Measurements from ENCODE around the gene SLC49A3. TPM values are rescaled to one million over a fixed set of nuclear protein-coding genes. Genes with fewer than 3 reads are reported as not detected.

SLC49A3 gene
- total RNA-seq, 1 experiment from 2014 or later = 6.9 TPM

DNA sequence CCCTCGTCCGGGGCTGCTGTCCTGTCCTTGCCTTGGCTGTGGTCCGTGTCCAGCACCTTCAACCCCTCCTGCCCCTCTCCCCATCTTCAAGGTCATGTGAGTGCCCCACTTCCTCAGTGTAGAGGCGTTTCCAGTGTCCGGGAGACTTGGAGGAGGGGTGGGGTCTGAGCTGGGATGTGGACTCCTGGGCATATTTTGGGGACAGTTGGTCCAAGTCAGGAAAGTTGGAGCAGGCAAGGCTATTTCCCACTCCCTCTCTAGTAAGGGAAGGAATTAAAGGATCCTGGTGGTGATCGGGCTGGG, 19.6 kb upstream of the SLC49A3 start:
- no peak overlapping the region for H2BK5ac ChIP-seq (ENCODE audit: insufficient read length, low read length)
- H2BK120ac ChIP-seq (ENCODE audit: low read depth, low read length, poor library complexity, severe bottlenecking) = no peak overlapping the region
- no peaks in the 10 kb centered on the region for H3K9me3 ChIP-seq (ENCODE audit: control insufficient read depth, low read depth, low read length)
- H3K79me1 ChIP-seq (ENCODE audit: insufficient read depth, low read depth, low read length, poor library complexity, severe bottlenecking) = peaks cover 17% of the 10 kb centered on the region
- no peaks in the 10 kb centered on the region; the same call in 1 of the 2 replicates for H3K27me3 ChIP-seq (ENCODE audit: insufficient read depth, low read length)
- H2BK20ac ChIP-seq (ENCODE audit: low read depth, low read length, poor library complexity, severe bottlenecking) = no peak overlapping the region
- no peak for DNase-seq
- H3K4me1 Mint-ChIP-seq = peaks cover 3 to 5% of the 10 kb centered on the region in 2 experiments; a peak in 3 of 4 replicates
- peak overlapping the region; percentile 15 to 52; a peak in 2 of 5 replicates for H3K4me3 Mint-ChIP-seq
- no peak overlapping the region for H3K56ac ChIP-seq (ENCODE audit: insufficient read length, low read depth, low read length)
- no peak overlapping the region; the same call in 1 of the 2 replicates for H3K14ac ChIP-seq (ENCODE audit: insufficient read depth, low read length)
- no peak overlapping the region for H3K4ac ChIP-seq (ENCODE audit: low read depth, low read length)
- H2AK5ac ChIP-seq (ENCODE audit: insufficient read length, low read length) = no peak overlapping the region
- H3K27ac ChIP-seq (ENCODE audit: insufficient read length, low read depth, low read length) = no peak overlapping the region
- H3K27me3 Mint-ChIP-seq (ENCODE audit: low read depth) = peaks cover 9% of the 10 kb centered on the region
- no peak overlapping the region for H3K4me2 ChIP-seq (ENCODE audit: insufficient read depth, insufficient read length, low read length)
- H3K23ac ChIP-seq (ENCODE audit: insufficient read length, low read depth, low read length) = no peak overlapping the region
- no peak overlapping the region for H3K18ac ChIP-seq (ENCODE audit: insufficient read length, low read depth, low read length)
- no peak overlapping the region for H4K91ac ChIP-seq (ENCODE audit: insufficient read length, low read depth, low read length)
- peaks cover 0 to 4% of the 10 kb centered on the region in 2 experiments; a peak in 2 of 5 replicates for H3K9me3 Mint-ChIP-seq
- H3K4me1 ChIP-seq (ENCODE audit: insufficient read depth, low read length) = no peaks in the 10 kb centered on the region
- H3K79me2 ChIP-seq (ENCODE audit: insufficient read depth, low read length) = peaks cover 33% of the 10 kb centered on the region; the same call in 1 of the 2 replicates
- H2BK15ac ChIP-seq (ENCODE audit: low read depth, low read length) = no peak overlapping the region
- H3K9ac ChIP-seq (ENCODE audit: extremely low read depth, insufficient read length, low read length) = no peak overlapping the region
- TF ChIP-seq, protein P1, sequence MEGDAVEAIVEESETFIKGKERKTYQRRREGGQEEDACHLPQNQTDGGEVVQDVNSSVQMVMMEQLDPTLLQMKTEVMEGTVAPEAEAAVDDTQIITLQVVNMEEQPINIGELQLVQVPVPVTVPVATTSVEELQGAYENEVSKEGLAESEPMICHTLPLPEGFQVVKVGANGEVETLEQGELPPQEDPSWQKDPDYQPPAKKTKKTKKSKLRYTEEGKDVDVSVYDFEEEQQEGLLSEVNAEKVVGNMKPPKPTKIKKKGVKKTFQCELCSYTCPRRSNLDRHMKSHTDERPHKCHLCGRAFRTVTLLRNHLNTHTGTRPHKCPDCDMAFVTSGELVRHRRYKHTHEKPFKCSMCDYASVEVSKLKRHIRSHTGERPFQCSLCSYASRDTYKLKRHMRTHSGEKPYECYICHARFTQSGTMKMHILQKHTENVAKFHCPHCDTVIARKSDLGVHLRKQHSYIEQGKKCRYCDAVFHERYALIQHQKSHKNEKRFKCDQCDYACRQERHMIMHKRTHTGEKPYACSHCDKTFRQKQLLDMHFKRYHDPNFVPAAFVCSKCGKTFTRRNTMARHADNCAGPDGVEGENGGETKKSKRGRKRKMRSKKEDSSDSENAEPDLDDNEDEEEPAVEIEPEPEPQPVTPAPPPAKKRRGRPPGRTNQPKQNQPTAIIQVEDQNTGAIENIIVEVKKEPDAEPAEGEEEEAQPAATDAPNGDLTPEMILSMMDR (conservative IDR thresholded peaks at IDR 0.05) = no peak
- H4K8ac ChIP-seq (replicated peaks; ENCODE audit: insufficient read length, low read depth, low read length) = no peak overlapping the region
- H4K5ac ChIP-seq (ENCODE audit: insufficient read length, low read depth, low read length) = no peak overlapping the region
- H3K27ac Mint-ChIP-seq = no peak overlapping the region
- H3K36me3 Mint-ChIP-seq (ENCODE audit: insufficient read depth in 1 of 3, low read depth in 3 of 3) = peaks cover 23 to 29% (median 28%) of the 10 kb centered on the region in 3 experiments; a peak in 6 of 7 replicates
- no peak overlapping the region for H3T11ph ChIP-seq (ENCODE audit: low read length)
- peaks cover 4% of the 10 kb centered on the region for H4K20me1 ChIP-seq (ENCODE audit: control insufficient read depth, insufficient read depth, insufficient read length)
- H3K23me2 ChIP-seq (ENCODE audit: insufficient read length, low read depth, low read length, poor library complexity, severe bottlenecking) = no peaks in the 10 kb centered on the region
- no peak overlapping the region for H2AFZ ChIP-seq (ENCODE audit: low read length)
- WGBS (ENCODE audit: extremely low coverage, insufficient read length, low lambda C conversion rate) = no CpG with 5 or more reads among the region's 6 CpGs
- no peak overlapping the region for H2BK12ac ChIP-seq (ENCODE audit: insufficient read length, low read depth, low read length)
